ENCODE measurements around the gene ZBTB46.

Gene ZBTB46

DNA sequence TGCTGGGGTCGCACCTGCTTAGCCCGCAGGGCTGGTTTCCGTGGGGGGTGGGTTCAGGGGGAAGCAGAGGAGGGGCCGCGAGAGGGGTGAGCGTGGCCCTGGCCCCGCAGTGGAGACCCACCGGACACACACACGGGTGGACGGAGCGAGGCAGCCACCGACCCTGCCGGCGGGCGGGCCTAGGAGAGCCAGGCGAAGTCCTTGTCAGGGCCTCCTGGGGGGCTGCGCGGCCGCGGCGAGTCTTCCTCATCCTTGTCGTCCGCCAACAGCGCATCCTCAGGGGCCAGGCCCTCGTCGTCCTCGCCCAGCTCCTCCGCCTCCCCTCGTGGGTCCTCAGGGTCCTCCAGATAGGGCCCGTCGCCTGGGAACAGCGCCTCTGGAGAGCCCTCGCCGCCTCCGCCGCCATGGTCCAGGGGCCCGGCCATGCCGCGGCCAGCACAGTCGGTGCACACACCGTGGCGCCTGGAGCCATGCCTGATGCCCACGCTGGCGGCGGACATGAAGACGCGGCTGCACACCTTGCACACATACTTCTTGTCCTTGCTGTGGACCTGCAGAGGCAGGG is 84.2 kb downstream of the ZBTB46 start:
- DNase-seq (ENCODE audit: low spot score), result no peak

DNA sequence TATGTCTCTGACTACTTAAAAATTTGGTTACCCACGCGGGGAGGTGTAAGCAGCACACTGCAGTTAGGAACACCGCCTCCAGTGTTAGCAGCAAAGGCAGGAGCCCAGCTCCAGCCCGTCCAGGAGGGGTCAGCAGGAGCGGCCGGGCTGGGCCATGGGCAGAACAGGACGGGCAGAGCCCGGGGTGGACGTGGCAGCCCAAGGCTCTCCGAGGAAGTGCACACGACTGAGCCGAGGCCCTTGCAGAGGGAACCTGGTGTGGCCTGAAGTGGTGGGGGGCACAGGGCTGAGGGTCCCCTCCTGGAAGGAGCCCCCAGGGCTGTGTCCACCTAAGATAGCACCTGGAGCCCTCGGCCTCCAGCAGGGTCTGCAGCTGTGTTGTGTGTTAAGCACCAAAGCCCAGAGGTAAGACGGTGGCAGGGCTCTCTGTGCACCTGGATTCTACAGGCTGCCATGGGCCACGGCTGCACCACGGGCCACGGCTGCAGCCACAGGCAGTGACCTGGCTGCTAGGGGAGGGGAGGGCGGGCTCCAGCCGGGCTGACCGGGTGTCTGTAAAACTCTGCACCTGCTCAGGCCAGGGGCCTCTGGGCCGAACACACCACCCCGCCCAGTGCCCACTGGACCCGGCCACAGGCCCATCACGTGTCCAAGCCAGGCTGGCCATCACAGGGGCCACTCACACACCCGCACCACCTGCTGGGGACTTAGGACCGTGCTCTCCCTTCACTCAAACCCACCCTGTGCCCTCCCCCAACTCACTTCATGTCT is 84.9 kb downstream of the ZBTB46 start:
- no peak for DNase-seq (ENCODE audit: low spot score)

DNA sequence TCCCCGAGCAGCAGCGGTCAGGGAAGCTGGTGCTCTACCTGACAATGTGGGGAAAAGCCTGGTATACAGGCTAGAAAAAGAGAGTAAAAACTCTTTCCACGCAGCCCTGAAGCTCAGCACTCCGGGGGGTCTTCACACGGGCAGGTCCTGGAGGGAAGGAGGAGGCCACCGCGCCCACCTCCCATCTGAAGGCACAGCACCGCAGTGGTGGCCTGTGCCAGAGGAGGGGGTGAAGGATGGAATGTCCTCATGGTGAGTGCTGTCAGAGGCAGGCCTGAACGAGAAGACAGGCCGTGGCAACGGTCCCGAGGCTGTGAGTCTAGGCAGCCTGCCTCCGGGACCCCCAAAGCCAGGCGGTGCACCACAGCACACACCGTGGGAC is 85.6 kb downstream of the ZBTB46 start:
- no peak for DNase-seq (ENCODE audit: low spot score)

DNA sequence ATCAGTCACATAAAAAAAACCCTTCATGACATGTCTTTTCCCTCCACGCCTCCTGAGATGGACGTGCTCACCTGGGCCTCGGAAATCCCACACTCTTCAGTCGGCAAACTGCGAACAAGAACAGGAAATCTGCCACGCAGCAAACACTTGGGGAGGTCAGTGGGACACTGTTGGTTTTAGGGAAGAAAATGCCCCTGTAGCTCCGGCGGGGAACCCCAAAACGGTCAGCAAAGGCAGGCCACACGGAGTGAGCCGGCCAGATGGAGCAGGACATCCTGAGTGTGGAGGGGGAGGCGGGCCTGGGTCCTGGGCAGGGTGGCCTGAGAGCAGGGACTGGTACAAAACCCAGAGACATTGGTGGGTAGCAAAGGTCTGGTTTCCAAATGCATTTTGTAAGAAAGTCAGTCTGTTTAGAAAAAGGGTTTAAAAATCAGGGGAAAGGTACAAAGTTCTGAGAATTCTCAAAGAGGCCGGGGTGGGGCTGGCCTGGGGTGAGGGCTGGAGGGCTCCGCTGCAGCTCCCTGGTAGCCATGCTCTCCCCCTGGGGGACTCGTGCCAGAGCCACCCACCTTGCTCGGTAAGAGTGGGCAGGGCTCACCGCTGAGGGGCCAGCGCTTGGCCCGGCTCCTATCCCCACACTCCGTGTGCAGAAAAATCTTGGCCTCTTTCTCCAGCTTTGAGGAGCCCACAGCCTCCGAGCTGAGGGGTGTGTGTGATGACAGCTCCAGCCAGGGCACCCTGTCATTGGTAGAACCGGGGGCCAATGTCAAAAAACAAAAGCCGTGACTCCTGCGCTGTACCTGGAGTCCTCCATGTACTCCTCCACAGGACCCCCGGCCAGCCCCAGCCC is 86.3 kb downstream of the ZBTB46 start:
- DNase-seq (ENCODE audit: low spot score), result no peak

DNA sequence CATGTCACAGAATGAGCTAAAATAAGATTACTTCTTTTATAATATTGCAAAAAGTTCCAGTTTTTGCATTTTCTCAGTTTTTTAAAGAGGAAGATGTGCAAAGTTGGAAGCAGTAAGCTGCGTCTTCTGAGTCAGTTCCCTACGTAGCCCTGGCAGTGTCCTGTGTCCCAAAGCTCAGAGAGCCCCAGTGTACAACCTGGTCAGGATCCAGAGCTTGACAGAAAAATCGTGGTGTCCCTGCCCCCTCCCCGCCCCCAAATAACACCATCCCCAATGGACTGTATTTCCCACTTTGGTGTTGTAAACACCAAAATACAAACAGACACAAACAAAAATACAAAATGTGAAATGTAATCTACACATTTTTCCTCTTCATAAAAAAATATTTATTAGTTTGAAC is 86.9 kb downstream of the ZBTB46 start:
- no peak for DNase-seq (ENCODE audit: low spot score)

DNA sequence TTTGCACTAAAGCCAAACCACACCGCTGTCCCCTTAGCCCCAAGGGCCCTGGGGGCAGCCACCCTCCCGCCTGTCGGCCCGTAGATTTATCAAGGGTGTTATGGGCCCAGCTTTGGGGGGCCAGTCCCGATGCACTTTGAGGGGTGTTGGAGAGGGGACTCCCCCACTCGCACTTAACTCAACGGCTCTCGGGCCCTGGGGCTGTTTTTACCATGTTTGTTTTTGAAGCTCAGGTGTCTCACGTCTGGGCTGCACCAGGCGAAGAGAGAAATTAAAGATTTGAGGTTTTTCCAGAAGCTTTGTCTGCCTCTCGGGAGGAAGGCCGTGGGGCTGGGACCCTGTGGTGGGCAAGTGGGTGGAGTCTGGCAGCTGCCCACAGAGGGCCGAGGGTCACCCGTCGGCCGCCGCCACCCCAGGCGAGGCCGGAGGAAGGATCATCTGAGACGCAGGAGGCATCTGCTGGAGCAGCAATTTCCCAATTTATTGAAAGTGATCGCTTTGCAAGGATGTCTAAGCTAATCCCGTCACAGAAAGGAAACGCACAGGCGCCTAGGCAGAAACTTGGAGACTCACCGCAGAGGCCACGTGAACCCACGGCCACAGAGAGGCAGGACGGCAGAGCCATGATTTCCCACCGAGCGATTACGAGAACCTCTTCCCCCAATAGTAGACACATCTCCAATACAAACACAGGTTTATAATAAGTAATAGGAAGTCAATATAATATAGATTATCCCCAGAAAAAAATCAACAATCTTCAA is 87.7 kb downstream of the ZBTB46 start:
- no peak for DNase-seq (ENCODE audit: low spot score)

DNA sequence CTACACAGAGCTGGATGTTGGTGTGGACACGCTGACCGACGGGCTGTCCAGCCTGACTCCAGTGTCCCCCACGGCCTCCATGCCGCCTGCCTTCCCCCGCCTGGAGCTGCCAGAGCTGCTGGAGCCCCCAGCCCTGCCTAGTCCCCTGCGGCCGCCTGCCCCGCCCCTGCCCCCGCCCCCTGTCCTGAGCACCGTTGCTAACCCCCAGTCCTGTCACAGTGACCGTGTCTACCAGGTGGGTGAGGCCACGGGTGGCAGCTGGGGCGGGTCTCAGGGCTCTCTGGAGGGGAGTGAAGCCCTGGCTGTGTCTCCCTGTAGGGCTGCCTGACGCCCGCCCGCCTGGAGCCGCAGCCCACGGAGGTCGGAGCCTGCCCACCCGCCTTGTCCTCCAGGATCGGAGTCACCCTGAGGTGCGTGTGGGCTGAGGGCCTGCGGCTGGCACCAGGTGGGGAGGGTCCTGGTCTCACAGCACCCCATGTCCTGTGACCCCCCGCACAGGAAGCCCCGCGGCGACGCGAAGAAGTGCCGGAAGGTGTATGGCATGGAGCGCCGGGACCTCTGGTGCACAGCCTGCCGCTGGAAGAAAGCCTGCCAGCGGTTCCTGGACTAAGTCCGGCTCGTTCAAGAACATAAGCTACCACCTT is 88.6 kb downstream of the ZBTB46 start:
- no peak for DNase-seq (ENCODE audit: low spot score)

DNA sequence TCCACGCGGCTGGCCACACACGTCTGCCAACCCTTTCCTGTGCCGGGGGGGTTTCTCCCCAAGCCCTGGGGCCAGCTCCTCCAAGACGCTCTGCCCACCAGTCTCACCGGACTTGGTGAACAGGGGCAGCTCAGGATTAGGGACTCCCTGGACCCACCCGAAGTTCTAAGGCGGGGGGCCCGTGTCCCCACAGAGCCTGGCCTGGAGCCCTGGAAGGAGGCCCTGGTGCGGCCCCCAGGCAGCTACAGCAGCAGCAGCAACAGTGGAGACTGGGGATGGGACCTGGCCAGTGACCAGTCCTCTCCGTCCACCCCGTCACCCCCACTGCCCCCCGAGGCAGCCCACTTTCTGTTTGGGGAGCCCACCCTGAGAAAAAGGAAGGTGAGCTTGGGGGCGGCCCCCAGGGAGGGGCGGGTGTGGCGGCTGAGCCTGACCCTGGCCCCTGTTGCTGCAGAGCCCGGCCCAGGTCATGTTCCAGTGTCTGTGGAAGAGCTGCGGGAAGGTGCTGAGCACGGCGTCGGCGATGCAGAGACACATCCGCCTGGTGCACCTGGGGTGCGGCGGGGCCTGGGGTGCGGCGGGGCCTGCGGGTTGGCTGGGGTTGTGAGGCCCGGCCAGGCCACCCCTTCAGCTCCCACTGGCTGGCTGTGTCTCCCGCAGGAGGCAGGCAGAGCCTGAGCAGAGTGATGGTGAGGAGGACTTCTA is 89.2 kb downstream of the ZBTB46 start:
- no peak for DNase-seq (ENCODE audit: low spot score)

DNA sequence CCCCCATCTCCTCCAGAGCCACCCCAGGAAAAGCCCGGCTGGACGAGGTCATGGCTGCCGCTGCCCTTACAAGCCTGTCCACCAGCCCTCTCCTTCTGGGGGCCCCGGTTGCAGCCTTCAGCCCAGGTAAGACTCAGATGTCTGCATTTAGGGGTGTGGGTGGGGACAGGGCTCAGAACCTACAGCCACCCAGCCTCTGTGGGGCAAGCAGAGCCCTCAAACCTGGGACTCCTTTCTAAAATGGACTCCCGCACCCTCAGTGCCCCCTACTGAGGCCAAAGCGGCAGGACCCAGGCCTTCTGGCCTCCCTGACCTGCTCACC is 89.7 kb downstream of the ZBTB46 start:
- DNase-seq (ENCODE audit: low spot score), result no peak

DNA sequence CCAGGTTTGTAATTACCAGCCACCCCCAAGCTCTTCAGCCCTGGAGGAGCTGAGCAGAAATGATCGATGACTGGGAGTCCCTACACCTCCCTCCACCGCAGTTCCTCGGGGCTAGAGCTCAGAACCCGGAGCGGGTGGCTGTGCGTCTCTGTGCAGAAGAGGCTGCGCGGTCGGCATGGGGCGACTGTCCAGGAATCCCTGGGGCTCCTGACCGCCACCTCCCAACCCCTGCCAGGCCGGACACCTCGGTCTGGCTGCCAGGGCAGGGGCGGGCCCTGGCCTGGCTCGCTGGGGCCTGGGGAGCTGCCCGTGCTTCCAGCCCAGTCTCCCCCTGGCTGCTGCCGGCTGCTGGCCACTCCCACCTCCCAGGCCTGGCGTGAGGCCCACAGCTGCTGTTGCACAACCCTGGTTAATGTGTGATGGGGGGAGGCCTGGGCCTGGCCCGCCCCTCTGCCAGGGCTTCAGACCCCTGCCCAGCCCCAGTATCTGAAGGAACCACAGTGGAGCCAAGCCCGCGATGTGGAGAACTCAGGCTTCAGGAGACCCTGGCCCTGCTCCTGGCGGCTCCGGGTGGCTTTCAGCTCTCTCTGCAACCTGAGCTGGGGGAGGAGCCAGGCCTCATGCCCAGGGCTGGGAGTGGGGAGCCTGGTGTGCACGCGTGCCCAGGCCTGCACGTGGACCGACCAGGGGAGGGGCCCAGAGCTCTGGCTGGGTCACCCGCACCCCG is 90.3 kb downstream of the ZBTB46 start:
- peak; percentile 97 for DNase-seq (ENCODE audit: low spot score)

DNA sequence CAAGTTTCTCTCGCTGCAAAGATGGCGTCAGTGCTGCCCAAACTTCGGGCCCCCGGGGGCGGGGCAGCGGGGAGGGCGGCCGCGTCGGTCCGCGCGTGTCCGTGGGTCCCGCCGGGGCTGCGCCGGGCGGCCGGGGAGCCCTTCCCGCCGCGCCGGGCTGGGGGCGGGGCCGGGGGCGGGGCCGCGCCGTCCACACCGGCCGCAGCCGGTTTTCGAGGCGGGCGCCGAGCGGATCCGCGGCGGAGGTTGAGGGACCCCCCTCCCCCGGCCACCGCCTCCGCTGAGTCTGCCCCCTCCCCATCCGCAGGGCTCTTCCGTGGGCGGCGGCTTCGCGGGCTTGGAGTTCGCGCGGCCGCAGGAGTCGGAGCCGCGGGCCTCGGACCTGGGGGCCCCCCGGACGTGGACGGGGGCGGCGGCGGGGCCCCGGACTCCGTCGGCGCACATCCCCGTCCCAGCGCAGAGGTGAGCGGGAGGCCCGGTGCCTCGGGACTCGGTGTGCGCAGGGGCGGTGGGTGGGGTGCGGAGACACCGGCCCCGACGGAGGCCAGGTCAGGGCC is 90.9 kb downstream of the ZBTB46 start:
- DNase-seq (ENCODE audit: low spot score), result peak; percentile 87

DNA sequence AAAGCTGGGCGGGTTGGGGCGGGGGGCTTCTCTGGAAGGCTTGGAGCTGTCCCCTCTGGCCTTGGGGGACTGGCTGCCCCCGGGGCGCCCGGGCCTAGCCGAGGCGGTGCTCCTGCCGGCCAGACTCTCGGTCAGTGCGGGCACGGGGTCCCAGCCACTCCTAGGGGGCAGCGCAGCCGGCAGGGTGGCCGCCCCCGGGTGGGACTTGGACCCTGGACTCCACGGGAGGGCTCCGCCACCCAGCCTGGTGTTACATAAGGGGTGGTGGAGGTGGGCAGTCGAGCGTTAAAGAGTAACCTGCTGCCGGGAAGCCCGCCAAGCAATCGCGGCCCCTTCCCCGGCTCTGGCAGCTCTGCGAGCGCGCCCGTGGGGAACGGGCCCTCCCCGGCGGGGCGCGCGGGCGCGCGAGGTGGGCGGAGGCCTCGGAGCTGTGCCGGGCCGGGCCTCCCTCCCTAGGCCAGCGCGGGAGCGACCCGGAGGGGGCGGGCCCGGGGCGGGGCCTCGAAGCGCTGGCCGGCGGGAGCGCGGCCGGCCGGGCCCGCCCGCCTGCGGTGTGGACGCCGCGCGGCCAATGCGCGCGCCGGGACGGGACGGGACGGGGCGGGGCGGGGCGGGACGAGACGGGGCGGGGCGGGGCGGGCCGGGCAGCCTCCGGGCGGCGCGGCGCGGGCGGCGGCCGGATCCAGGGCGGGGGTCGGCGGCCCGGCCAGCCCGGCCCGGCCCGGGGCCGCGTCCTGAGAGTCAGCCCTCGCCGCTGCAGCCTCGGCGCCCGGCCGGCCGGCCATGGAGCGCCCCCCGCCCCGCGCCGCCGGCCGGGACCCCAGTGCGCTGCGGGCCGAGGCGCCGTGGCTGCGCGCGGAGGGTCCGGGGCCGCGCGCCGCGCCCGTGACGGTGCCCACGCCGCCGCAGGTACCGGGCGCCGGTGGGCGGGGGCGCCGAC is 91.7 kb downstream of the ZBTB46 start, which contains the start of gene SLC2A4RG:
TSS of gene SLC2A4RG (plus strand) at position 647 of the 940 bp plus-strand sequence. CDS start at position 784, 137 bp downstream.
- DNase-seq (ENCODE audit: low spot score), result peak; percentile 100

DNA sequence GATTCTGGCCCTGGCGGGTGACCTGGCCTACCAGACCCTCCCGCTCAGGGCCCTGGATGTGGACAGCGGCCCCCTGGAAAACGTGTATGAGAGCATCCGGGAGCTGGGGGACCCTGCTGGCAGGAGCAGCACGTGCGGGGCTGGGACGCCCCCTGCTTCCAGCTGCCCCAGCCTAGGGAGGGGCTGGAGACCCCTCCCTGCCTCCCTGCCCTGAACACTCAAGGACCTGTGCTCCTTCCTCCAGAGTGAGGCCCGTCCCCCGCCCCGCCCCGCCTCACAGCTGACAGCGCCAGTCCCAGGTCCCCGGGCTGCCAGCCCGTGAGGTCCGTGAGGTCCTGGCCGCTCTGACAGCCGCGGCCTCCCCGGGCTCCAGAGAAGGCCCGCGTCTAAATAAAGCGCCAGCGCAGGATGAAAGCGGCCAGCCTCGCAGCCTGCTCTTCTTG is 92.4 kb downstream of the ZBTB46 start:
- no peak for DNase-seq (ENCODE audit: low spot score)

DNA sequence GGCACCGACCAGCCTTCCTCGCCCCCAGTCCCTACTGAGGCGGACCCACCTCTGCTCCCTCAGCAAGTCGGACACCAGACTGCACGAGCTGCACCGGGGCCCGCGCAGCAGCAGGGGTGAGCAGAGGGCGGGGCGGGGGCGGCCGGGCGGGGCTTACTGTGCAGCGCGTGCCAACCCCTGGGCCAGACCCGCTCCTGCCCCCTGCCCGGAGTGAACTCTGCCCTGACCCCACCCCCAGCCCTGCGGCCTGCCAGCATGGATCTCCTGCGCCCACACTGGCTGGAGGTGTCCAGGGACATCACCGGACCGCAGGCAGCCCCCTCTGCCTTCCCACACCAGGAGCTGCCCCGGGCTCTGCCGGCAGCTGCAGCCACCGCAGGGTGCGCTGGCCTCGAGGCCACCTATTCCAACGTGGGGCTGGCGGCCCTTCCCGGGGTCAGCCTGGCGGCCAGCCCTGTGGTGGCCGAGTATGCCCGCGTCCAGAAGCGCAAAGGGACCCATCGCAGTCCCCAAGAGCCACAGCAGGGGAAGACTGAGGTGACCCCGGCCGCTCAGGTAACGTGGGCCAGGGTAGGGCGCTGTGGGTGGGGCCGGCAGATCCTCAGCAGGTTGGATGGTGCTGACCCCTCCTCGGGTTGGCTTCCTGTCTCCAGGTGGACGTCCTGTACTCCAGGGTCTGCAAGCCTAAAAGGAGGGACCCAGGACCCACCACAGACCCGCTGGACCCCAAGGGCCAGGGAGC is 92.9 kb downstream of the ZBTB46 start:
- DNase-seq (ENCODE audit: low spot score), result no peak

DNA sequence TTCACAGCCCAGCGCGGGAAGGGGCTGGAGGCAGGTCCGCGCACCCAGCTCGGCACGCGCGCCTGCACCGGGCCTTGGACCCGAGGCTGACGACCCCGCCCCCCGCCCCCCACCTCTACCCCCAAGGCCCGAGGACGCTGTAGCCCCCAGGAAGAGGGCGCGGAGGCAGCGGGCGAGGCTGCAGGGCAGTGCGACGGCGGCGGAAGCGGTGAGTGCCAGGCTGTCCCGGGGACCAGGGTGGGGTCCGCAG is 93.4 kb downstream of the ZBTB46 start:
- no peak for DNase-seq (ENCODE audit: low spot score)

DNA sequence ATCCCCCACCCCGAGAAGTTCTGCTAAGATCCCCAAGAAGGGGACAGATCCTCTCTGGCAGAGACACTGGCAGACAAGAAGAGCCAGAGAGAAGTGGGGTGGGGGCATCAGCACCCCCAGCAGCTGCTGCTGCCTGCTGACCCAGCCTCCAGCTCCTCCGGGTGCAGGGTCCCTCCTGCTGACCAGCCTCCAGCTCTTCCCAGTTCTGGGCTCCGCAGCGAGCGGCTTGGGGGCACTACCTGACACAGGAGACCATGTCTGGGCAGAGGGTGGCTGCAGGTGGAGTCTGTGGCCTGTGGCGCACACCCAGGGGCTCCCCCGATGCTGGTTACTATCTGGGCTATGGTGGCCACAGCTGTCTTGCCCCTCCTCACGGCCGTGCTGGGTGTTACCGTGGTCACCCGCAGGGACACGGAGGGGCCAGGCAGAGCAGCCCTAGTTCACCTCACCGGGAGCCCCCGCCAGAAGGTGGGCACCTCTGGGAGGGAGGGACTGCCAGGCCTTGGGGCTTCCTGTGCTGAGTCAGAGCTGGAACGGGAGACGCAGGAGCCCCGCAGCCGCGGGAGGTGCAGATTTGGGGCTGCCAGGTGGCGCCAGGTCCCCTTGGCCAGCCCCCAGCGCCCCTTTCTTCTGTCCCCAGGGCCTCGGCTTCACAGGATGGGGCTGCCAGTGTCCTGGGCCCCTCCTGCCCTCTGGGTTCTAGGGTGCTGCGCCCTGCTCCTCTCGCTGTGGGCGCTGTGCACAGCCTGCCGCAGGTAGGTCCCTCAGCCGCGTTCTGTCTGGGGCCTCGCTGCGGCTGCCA is 94.0 kb downstream of the ZBTB46 start:
- DNase-seq (ENCODE audit: low spot score), result no peak

DNA sequence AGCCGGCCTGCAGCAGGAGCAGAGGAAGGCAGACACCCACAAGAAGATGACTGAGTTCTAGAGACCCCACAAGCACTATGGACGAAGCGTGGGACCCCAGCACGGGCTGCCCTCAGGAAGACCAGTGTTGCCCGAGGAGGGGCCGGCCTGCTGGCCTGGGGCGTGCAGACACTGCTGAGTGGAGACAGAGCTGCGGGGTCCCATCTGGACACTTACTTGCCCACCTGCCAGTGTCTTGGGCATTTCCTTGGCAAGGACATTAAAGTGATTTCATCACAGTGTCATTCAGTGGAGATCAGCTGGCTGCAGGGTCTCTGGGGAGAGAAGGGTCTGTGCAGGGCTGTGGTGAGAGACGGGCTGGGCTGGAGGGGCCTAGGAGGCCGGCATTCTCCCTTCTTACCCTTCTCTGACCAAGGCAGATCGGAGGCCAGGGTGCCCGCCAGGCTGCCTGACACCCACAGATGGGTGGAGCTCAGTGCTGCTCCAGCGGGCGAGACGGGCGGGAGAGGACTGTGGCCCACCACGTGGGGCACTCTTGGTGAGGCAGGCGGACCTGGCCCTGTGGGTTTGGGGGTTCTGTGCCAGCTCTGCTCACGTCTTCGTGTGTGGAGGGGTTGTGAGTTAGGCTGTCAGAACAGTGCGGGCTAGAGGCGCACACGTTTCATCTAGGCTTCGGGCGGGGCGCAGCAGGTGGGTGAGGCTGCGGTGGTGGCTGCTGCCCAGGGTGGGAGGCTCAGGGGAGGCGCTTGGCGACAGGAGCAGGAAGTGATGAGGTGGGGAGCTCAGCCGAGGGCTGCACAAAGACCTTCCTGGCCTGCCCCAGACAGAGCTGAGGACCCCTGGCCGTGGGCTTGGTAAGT is 95.0 kb downstream of the ZBTB46 start, which contains the start of gene LIME1:
TSS of gene LIME1 (plus strand) at position 806 of the 860 bp plus-strand sequence. CDS start 886 bp downstream, outside the sequence.
- no peak for DNase-seq (ENCODE audit: low spot score)
